Endothelial cell (in vitro differentiated cells): ENCODE data around the gene PLCB1. TPM values are rescaled to one million over a fixed set of nuclear protein-coding genes. Genes with fewer than 3 reads are reported as not detected.

Source experiments
- DNase-seq: peaks from one replicate; pipeline ENCODE4 v3.0.0; 2021; ENCODE audit warnings: low spot score
- H3K27ac Mint-ChIP-seq: one replicate; pipeline ENCODE4 v1.8.0; 2021; ENCODE audit warnings: mixed read lengths, inconsistent platforms; ENCODE audit not compliant: unreplicated experiment
- H3K27me3 Mint-ChIP-seq: one replicate; pipeline ENCODE4 v1.8.0; 2021; ENCODE audit warnings: mild to moderate bottlenecking, moderate library complexity, mixed read lengths, inconsistent platforms; ENCODE audit not compliant: unreplicated experiment
- H3K36me3 Mint-ChIP-seq: one replicate; pipeline ENCODE4 v1.8.0; 2021; ENCODE audit warnings: mild to moderate bottlenecking, low read depth, mixed read lengths, inconsistent platforms; ENCODE audit not compliant: unreplicated experiment
- H3K4me1 Mint-ChIP-seq: one replicate; pipeline ENCODE4 v1.8.0; 2021; ENCODE audit warnings: mild to moderate bottlenecking, mixed read lengths, inconsistent platforms; ENCODE audit not compliant: unreplicated experiment
- H3K4me3 Mint-ChIP-seq: one replicate; pipeline ENCODE4 v1.8.0; 2021; ENCODE audit warnings: mild to moderate bottlenecking, mixed read lengths, inconsistent platforms; ENCODE audit not compliant: unreplicated experiment
- H3K9me3 Mint-ChIP-seq: one replicate; pipeline ENCODE4 v1.8.0; 2021; ENCODE audit warnings: mixed read lengths, inconsistent platforms; ENCODE audit not compliant: unreplicated experiment
- total RNA-seq: library from RNA; stranded (reverse); fragmentation: NEBNext Ultra II Directional; extraction: Animal tissue kit (Norgen Biotek cat#: 25700); gene quantifications from one replicate; pipeline ENCODE4 v1.2.1, GENCODE V29; 2021; ENCODE audit not compliant: unreplicated experiment
- TF ChIP-seq, protein P1 (sequence below): fragments of 200-600 bp; sonication (generic); IDR thresholded peaks from one replicate; pipeline ENCODE4 v1.5.0; 2021; ENCODE audit warnings: antibody characterized with exemption; ENCODE audit not compliant: unreplicated experiment

The PLCB1 gene
- total RNA-seq, 1 donor from 2014 or later: 8.1 TPM

DNA sequence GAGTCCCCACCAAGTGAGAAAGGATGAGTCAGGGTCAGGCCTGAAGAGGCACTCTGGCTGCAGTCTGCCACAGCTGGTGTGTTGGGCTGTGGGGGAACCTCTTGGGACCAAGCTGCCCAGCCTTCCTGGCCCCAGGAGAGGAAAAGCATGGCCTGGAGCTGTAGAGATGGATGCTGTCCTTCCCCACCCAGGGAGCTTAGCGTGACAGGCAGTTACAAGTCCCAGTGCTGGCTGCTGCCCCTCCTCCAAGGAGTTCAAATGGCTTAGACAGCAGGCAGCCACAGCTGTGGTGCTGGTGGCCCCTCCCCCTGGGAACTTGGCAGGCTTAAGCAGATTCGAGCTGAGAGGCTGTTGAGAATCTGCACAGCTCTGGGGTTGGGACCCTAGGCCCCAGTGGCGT is 253.2 kb downstream of the PLCB1 start:
- no peak overlapping the region for H3K27ac Mint-ChIP-seq
- H3K36me3 Mint-ChIP-seq: peaks cover 3% of the 10 kb centered on the region
- H3K4me3 Mint-ChIP-seq: no peak overlapping the region
- H3K4me1 Mint-ChIP-seq: no peaks in the 10 kb centered on the region
- no peaks in the 10 kb centered on the region for H3K9me3 Mint-ChIP-seq
- TF ChIP-seq, protein P1, sequence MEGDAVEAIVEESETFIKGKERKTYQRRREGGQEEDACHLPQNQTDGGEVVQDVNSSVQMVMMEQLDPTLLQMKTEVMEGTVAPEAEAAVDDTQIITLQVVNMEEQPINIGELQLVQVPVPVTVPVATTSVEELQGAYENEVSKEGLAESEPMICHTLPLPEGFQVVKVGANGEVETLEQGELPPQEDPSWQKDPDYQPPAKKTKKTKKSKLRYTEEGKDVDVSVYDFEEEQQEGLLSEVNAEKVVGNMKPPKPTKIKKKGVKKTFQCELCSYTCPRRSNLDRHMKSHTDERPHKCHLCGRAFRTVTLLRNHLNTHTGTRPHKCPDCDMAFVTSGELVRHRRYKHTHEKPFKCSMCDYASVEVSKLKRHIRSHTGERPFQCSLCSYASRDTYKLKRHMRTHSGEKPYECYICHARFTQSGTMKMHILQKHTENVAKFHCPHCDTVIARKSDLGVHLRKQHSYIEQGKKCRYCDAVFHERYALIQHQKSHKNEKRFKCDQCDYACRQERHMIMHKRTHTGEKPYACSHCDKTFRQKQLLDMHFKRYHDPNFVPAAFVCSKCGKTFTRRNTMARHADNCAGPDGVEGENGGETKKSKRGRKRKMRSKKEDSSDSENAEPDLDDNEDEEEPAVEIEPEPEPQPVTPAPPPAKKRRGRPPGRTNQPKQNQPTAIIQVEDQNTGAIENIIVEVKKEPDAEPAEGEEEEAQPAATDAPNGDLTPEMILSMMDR: no peak
- DNase-seq: no peak
- peaks cover 3% of the 10 kb centered on the region for H3K27me3 Mint-ChIP-seq

DNA sequence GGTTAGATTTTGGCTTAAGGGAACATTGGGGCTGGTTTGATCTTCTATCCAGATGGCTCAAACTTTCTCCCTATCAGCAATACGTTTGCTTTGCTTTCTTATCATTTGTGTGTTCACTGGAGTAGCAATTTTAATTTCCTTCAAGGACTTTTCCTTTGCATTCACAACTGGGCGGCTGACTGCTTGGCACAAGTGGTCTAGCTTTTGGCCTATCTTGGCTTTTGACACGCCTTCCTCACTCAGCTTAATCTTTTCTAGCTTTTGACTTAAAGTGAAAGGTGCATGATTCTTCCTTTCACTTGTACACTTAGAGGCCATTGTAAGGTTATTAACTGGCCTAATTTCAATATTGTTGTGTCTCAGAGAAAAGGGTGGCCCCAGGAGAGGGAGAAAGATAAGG is 254.9 kb downstream of the PLCB1 start:
- no peak overlapping the region for H3K27ac Mint-ChIP-seq
- peaks cover 3% of the 10 kb centered on the region for H3K36me3 Mint-ChIP-seq
- H3K27me3 Mint-ChIP-seq: peaks cover 3% of the 10 kb centered on the region
- H3K4me1 Mint-ChIP-seq: no peaks in the 10 kb centered on the region
- H3K4me3 Mint-ChIP-seq: no peak overlapping the region
- H3K9me3 Mint-ChIP-seq: no peaks in the 10 kb centered on the region
- no peak for DNase-seq
- TF ChIP-seq, protein P1: no peak

DNA sequence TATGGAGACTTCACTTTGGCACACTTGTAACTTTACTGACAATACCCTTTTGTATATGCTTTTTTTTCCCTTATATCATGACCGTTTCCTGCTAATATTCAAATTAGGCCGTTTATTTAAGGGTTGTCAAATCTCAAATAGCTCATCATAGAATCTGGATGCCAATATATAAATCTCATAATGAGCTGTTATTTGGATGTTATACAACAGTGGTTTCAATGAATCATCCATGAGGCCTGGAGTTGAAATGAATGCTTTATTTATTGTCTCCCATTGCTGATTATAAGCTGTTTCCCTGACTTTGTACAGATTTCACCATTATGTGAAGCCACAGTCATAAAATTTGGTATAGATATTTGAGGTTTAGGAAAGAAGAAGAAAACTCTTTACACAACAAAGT is 256.1 kb downstream of the PLCB1 start:
- DNase-seq: no peak
- TF ChIP-seq, protein P1: no peak
- H3K4me3 Mint-ChIP-seq: no peak overlapping the region
- no peaks in the 10 kb centered on the region for H3K36me3 Mint-ChIP-seq
- H3K9me3 Mint-ChIP-seq: no peaks in the 10 kb centered on the region
- H3K27me3 Mint-ChIP-seq: peaks cover 3% of the 10 kb centered on the region
- H3K4me1 Mint-ChIP-seq: no peaks in the 10 kb centered on the region
- H3K27ac Mint-ChIP-seq: no peak overlapping the region

DNA sequence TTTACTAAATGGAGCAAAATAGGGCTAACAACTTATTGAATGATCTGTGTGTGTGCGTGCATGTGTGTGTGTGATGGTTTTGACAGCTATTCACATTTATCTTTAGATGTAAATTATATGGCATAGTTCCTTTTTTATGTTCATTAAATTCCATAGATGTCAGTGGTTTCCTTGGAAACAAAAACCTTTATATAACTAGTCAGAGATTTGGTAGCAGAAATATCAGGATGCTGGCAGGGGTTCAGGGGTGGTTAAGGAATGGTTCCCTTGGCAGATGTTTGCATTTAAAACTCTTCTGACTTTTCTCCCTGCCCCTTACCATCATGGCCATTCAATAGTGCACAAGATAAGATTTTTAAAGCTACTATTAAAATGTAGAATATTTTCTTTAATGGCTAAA is 256.6 kb downstream of the PLCB1 start:
- Mint-ChIP-seq H3K36me3 (no peaks in the 10 kb centered on the region), H3K9me3 (no peaks in the 10 kb centered on the region), H3K27me3 (peaks cover 3% of the 10 kb centered on the region), H3K27ac (no peak overlapping the region), H3K4me1 (no peaks in the 10 kb centered on the region), H3K4me3 (no peak overlapping the region)
- no peak for DNase-seq
- TF ChIP-seq, protein P1: no peak

DNA sequence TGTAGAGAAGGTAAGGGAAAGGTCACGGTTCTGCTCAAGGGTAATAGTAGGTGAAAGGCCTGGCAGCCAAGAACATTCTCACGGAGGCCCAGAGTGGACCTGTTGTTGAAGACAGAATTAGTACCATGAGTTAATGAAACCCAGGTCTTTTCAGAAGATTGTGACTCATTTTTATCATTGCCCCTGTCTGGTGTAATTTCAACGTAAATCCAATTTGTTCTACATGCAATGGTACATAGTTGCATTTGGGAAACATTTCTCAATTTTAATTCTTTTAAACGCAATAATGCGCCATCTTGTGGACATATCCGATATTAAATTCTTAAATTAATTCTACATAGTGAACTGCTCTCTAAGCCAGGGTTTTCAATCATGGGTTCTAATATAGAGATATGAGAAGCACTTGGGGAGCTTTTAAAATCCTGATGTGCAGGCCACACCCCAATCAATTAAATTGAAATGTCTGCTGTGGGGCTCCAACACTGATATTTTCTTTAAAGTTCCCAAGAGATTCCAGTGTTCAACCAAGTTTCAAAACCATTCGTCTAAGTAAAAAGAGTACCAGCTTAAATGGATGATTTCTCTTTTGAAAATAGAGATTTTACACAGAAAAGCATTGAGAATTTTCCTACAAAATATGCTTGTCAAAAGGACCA is 257.4 kb downstream of the PLCB1 start:
- Mint-ChIP-seq H3K4me1 (no peaks in the 10 kb centered on the region), H3K27ac (no peak overlapping the region), H3K36me3 (no peaks in the 10 kb centered on the region), H3K27me3 (no peaks in the 10 kb centered on the region), H3K4me3 (no peak overlapping the region), H3K9me3 (no peaks in the 10 kb centered on the region)
- TF ChIP-seq, protein P1: peak; percentile 89
- DNase-seq: no peak
